Neural cell (in vitro differentiated cells): Measurements from ENCODE around the gene LRWD1. TPM values are rescaled to one million over a fixed set of nuclear protein-coding genes. Genes with fewer than 3 reads are reported as not detected.

Experiments used
- H2AFZ ChIP-seq: fragments of 200-600, 300-800 bp; sonication (generic), shearing (Covaris generic); 2 replicates; pipeline ENCODE4 v1.6.0; 2014; ENCODE audit warnings: low read depth, mild to moderate bottlenecking, antibody characterized with exemption, low read length, moderate library complexity
- H3F3A ChIP-seq: fragments of 200-600 bp; shearing (Covaris generic); 2 replicates; pipeline ENCODE4 v1.6.1; 2016; ENCODE audit warnings: mild to moderate bottlenecking, moderate library complexity, mixed read lengths, antibody characterized with exemption, low read length; ENCODE audit not compliant: insufficient read depth, poor library complexity, severe bottlenecking
- H3K27ac ChIP-seq: fragments of 200-600, 300-800 bp; sonication (generic), shearing (Covaris generic); 2 replicates; pipeline ENCODE4 v1.5.1; 2014; ENCODE audit warnings: mild to moderate bottlenecking, low read length, moderate library complexity
- H3K27me3 ChIP-seq: fragments of 300-800, 200-600 bp; sonication (generic), shearing (Covaris generic); 2 replicates; pipeline ENCODE4 v1.6.0; 2014; ENCODE audit warnings: mild to moderate bottlenecking, low read depth, low read length, moderate library complexity; ENCODE audit not compliant: insufficient read depth
- H3K36me3 ChIP-seq: fragments of 300-800, 200-600 bp; sonication (generic), shearing (Covaris generic); 2 replicates; pipeline ENCODE4 v1.5.1; 2014; ENCODE audit warnings: mild to moderate bottlenecking, antibody characterized with exemption, low read length, moderate library complexity; ENCODE audit not compliant: insufficient read depth
- H3K4me2 ChIP-seq: fragments of 300-800, 200-600 bp; sonication (generic), shearing (Covaris generic); 2 replicates; pipeline ENCODE4 v1.6.0; 2014; ENCODE audit warnings: mild to moderate bottlenecking, low read length
- H3K4me3 ChIP-seq: fragments of 300-800, 200-600 bp; sonication (generic), shearing (Covaris generic); 2 replicates; pipeline ENCODE4 v1.5.1; 2014; ENCODE audit warnings: mild to moderate bottlenecking, low read length, moderate library complexity
- H3K79me2 ChIP-seq: fragments of 200-600 bp; shearing (Covaris generic); replicated peaks from 2 replicates; pipeline ENCODE4 v1.6.0; 2014; ENCODE audit warnings: mild to moderate bottlenecking, low read length, moderate library complexity; ENCODE audit not compliant: insufficient read depth
- H3K9ac ChIP-seq: fragments of 300-800, 200-600 bp; sonication (generic), shearing (Covaris generic); 2 replicates; pipeline ENCODE4 v1.6.1; 2016; ENCODE audit warnings: mild to moderate bottlenecking, low read length, mixed read lengths
- H3K9me2 ChIP-seq: fragments of 200-600 bp; shearing (Covaris generic); 2 replicates; pipeline ENCODE4 v1.6.1; 2016; ENCODE audit warnings: mild to moderate bottlenecking, low read length, mixed read lengths; ENCODE audit not compliant: insufficient read depth
- H3K9me3 ChIP-seq: fragments of 200-600, 300-800 bp; sonication (generic), shearing (Covaris generic); 2 replicates; pipeline ENCODE4 v1.6.1; 2016; ENCODE audit warnings: mild to moderate bottlenecking, mixed run types, low read length, moderate library complexity, mixed read lengths
- H4K20me1 ChIP-seq: fragments of 200-600 bp; shearing (Covaris generic); 2 replicates; pipeline ENCODE4 v1.6.1; 2016; ENCODE audit warnings: mild to moderate bottlenecking, mixed run types; ENCODE audit not compliant: insufficient read depth
- CTCF ChIP-seq: fragments of 450-650 bp; IDR thresholded peaks from 2 replicates; pipeline ENCODE4 v1.5.1; 2014; ENCODE audit warnings: antibody characterized with exemption, mild to moderate bottlenecking, moderate library complexity; ENCODE audit not compliant: poor library complexity, severe bottlenecking
- EP300 ChIP-seq: fragments of 450-650 bp; conservative IDR thresholded peaks from 2 replicates; pipeline ENCODE4 v1.6.1; 2014; ENCODE audit warnings: antibody characterized with exemption, mild to moderate bottlenecking, moderate library complexity; ENCODE audit not compliant: poor library complexity, severe bottlenecking
- EZH2 ChIP-seq: fragments of 200-600, 300-800 bp; shearing (Covaris generic), sonication (generic); IDR thresholded peaks from 2 replicates; pipeline ENCODE4 v1.6.1; 2014; ENCODE audit warnings: antibody characterized with exemption, low read length, borderline replicate concordance, mild to moderate bottlenecking; ENCODE audit not compliant: insufficient read depth, poor library complexity, severe bottlenecking
- MXI1 ChIP-seq: fragments of 450-650 bp; conservative IDR thresholded peaks from 2 replicates; pipeline ENCODE4 v1.6.1; 2014; ENCODE audit warnings: antibody characterized with exemption, mild to moderate bottlenecking; ENCODE audit not compliant: poor library complexity, severe bottlenecking
- POLR2AphosphoS5 ChIP-seq: IDR thresholded peaks from 2 replicates; pipeline ENCODE4 v1.6.1; 2012
- RAD21 ChIP-seq: fragments of 450-650 bp; conservative IDR thresholded peaks from 2 replicates; pipeline ENCODE4 v1.6.1; 2014; ENCODE audit warnings: antibody characterized with exemption, mild to moderate bottlenecking, moderate library complexity
- REST ChIP-seq: IDR thresholded peaks from 2 replicates; pipeline ENCODE4 v1.6.1; 2012; ENCODE audit warnings: borderline replicate concordance
- SMC3 ChIP-seq: fragments of 450-650 bp; conservative IDR thresholded peaks from 2 replicates; pipeline ENCODE4 v1.6.1; 2014; ENCODE audit warnings: antibody characterized with exemption, mild to moderate bottlenecking, moderate library complexity; ENCODE audit not compliant: poor library complexity
- TAF1 ChIP-seq: IDR thresholded peaks from 2 replicates; pipeline ENCODE4 v1.6.1; 2012; ENCODE audit warnings: low read depth
- polyA plus RNA-seq: library from polyadenylated mRNA; depleted of rRNA; stranded (reverse); fragments of >200 nt; gene quantifications from 2 replicates; pipeline ENCODE4 v1.2.3, GENCODE V29; 2014

The LRWD1 gene
- polyA plus RNA-seq, 1 donor from 2014 or later = 85.5 TPM

GRCh38 chr7:102425639-102426267, 39.0 kb upstream of the LRWD1 start:
- no peaks in the 10 kb centered on the region for H3K36me3 ChIP-seq
- H3K9me3 ChIP-seq = no peaks in the 10 kb centered on the region
- H3K4me2 ChIP-seq = no peak overlapping the region
- H3K27me3 ChIP-seq = no peaks in the 10 kb centered on the region
- H3K9me2 ChIP-seq = no peaks in the 10 kb centered on the region
- H3K4me3 ChIP-seq = no peak overlapping the region
- H2AFZ ChIP-seq = no peak overlapping the region
- H3K9ac ChIP-seq = no peak overlapping the region
- H3F3A ChIP-seq = no peaks in the 10 kb centered on the region
- no peak overlapping the region for H3K27ac ChIP-seq
- no peak for TF ChIP-seq EZH2
- TF ChIP-seq CTCF = no peak
- TF ChIP-seq MXI1 = no peak
- no peaks in the 10 kb centered on the region for H3K79me2 ChIP-seq
- no peaks in the 10 kb centered on the region for H4K20me1 ChIP-seq

- Histone ChIP-seq H3K4me2 (no peak overlapping the region), H4K20me1 (no peaks in the 10 kb centered on the region), H3K9me3 (no peaks in the 10 kb centered on the region), H3K79me2 (no peaks in the 10 kb centered on the region), H3K27me3 (no peaks in the 10 kb centered on the region), H3K27ac (no peak overlapping the region), H3K9ac (no peak overlapping the region), H3K36me3 (no peaks in the 10 kb centered on the region), H3F3A (no peaks in the 10 kb centered on the region), H2AFZ (no peak overlapping the region), H3K4me3 (no peak overlapping the region), H3K9me2 (no peaks in the 10 kb centered on the region)
- no peak for TF ChIP-seq SMC3
- TF ChIP-seq EP300 = no peak
- no peak for TF ChIP-seq RAD21
- TF ChIP-seq POLR2AphosphoS5 = no peak
- no peak for TF ChIP-seq MXI1
- TF ChIP-seq TAF1 = no peak
- no peak for TF ChIP-seq EZH2
- TF ChIP-seq CTCF = no peak
- no peak for TF ChIP-seq REST
These were observed 38.3 kb upstream of the LRWD1 start for GRCh38 chr7:102426268-102427018.
